ENCODE results near the gene ZSCAN22. TPM values are rescaled to one million over a fixed set of nuclear protein-coding genes. Genes with fewer than 3 reads are reported as not detected.
"Not testable (repeated sequence)": the region's sequence is repeated elsewhere in the genome, so short reads cannot be mapped to it uniquely, and the experiment has no call there.

Gene ZSCAN22
- total RNA-seq, 2 donors from 2014 or later, result 3.8 TPM

- no peak overlapping the region for H3K9ac ChIP-seq (ENCODE audit: extremely low read depth, low read length, poor library complexity, severe bottlenecking)
- Mint-ChIP-seq H3K4me1 (no peaks in the 10 kb centered on the region), H3K27ac (no peak overlapping the region), H3K4me3 (no peak overlapping the region), H3K36me3 (ENCODE audit: low read depth) (peaks cover 4% of the 10 kb centered on the region), H3K9me3 (no peaks in the 10 kb centered on the region), H3K27me3 (ENCODE audit: insufficient read depth) (no peaks in the 10 kb centered on the region)
- peak; percentile 69 for DNase-seq
- no peaks in the 10 kb centered on the region for H3K9me3 ChIP-seq (ENCODE audit: control insufficient read depth, low read length)
- no peak overlapping the region for H3K4me3 ChIP-seq (ENCODE audit: low read length)
- H3K4me1 ChIP-seq (ENCODE audit: control insufficient read depth, insufficient read depth, low read length), result no peaks in the 10 kb centered on the region
- H3K36me3 ChIP-seq (ENCODE audit: control insufficient read depth, insufficient read depth, low read length), result no peaks in the 10 kb centered on the region
- WGBS, 2 experiments (ENCODE audit: insufficient coverage in 1 of 2, insufficient read length in 1 of 2), result 84 to 89% methylated on average over 15 of the region's 15 CpGs
- H3K27ac ChIP-seq (ENCODE audit: low read depth, low read length), result no peak overlapping the region
- H3K27me3 ChIP-seq (ENCODE audit: control insufficient read depth, insufficient read depth, low read length, poor library complexity, severe bottlenecking), result no peaks in the 10 kb centered on the region
- peak; percentile 73 for TF ChIP-seq CTCF (conservative IDR thresholded peaks at IDR 0.05)
Observed at GRCh38 chr19:58372311-58373133, 45.7 kb downstream of the ZSCAN22 start.

GRCh38 chr19:58374200-58374599, 47.4 kb downstream of the ZSCAN22 start:
- whole genome bisulfite sequencing, 2 experiments (ENCODE audit: insufficient coverage in 1 of 2, insufficient read length in 1 of 2), result 89 to 97% methylated on average over 3 to 4 of the region's 4 CpGs
- no peak overlapping the region for H3K27ac ChIP-seq (ENCODE audit: low read depth, low read length)
- no peak overlapping the region for H3K4me3 ChIP-seq (ENCODE audit: low read length)
- H3K4me3 Mint-ChIP-seq, result no peak overlapping the region
- H3K27me3 Mint-ChIP-seq (ENCODE audit: insufficient read depth), result no peaks in the 10 kb centered on the region
- H3K4me1 ChIP-seq (ENCODE audit: control insufficient read depth, insufficient read depth, low read length), result no peaks in the 10 kb centered on the region
- no peaks in the 10 kb centered on the region for H3K27me3 ChIP-seq (ENCODE audit: control insufficient read depth, insufficient read depth, low read length, poor library complexity, severe bottlenecking)
- H3K27ac Mint-ChIP-seq, result no peak overlapping the region
- no peak for DNase-seq
- H3K9me3 ChIP-seq (ENCODE audit: control insufficient read depth, low read length), result no peaks in the 10 kb centered on the region
- no peak for TF ChIP-seq CTCF (conservative IDR thresholded peaks at IDR 0.05)
- no peaks in the 10 kb centered on the region for H3K4me1 Mint-ChIP-seq
- H3K36me3 ChIP-seq (ENCODE audit: control insufficient read depth, insufficient read depth, low read length), result no peaks in the 10 kb centered on the region
- no peak overlapping the region for H3K9ac ChIP-seq (ENCODE audit: extremely low read depth, low read length, poor library complexity, severe bottlenecking)
- H3K36me3 Mint-ChIP-seq (ENCODE audit: low read depth), result peaks cover 4% of the 10 kb centered on the region
- H3K9me3 Mint-ChIP-seq, result no peaks in the 10 kb centered on the region

GRCh38 chr19:58376724-58377123, 49.9 kb downstream of the ZSCAN22 start:
- H3K4me1 ChIP-seq (ENCODE audit: control insufficient read depth, insufficient read depth, low read length); H3K27ac ChIP-seq (ENCODE audit: low read depth, low read length); H3K27ac Mint-ChIP-seq; H3K9me3 ChIP-seq (ENCODE audit: control insufficient read depth, low read length); H3K4me1 Mint-ChIP-seq; H3K4me3 ChIP-seq (ENCODE audit: low read length); H3K9ac ChIP-seq (ENCODE audit: extremely low read depth, low read length, poor library complexity, severe bottlenecking); H3K27me3 Mint-ChIP-seq (ENCODE audit: insufficient read depth); H3K36me3 Mint-ChIP-seq (ENCODE audit: low read depth); H3K4me3 Mint-ChIP-seq; H3K36me3 ChIP-seq (ENCODE audit: control insufficient read depth, insufficient read depth, low read length); H3K27me3 ChIP-seq (ENCODE audit: control insufficient read depth, insufficient read depth, low read length, poor library complexity, severe bottlenecking); H3K9me3 Mint-ChIP-seq; DNase-seq: not testable (repeated sequence)
- WGBS, 2 experiments (ENCODE audit: insufficient coverage in 1 of 2, insufficient read length in 1 of 2), result 92 to 100% methylated on average over 4 to 7 of the region's 7 CpGs

Measured in endodermal cell (in vitro differentiated cells).